ENCODE measurements around the gene TMIGD1.

DNA sequence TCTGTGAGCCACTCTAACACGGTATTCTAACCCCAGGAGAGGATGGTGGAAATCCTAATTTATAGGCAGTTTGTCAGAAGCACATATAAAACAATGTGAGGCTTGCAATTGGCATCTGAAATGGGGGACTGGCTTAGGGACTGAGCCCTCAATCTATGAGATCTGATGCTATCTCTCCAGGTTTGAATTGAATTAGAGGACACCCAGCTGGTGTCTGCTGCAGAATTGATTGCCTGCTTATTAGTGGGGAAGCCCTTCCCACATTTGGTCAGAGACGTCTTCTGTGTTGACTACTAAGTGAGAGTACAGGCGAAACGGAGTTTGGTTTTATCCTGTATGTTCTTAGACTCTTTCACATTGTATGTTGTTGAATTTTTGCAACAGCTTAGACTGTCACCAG lies 13.6 kb upstream of the TMIGD1 start:
- TF ChIP-seq ZFP30 (CRISPR knock-in tag; IDR thresholded peaks at IDR 0.05) = no peak
- TF ChIP-seq ISL1 (CRISPR knock-in tag; IDR thresholded peaks at IDR 0.05) = no peak
- TF ChIP-seq, protein P1, sequence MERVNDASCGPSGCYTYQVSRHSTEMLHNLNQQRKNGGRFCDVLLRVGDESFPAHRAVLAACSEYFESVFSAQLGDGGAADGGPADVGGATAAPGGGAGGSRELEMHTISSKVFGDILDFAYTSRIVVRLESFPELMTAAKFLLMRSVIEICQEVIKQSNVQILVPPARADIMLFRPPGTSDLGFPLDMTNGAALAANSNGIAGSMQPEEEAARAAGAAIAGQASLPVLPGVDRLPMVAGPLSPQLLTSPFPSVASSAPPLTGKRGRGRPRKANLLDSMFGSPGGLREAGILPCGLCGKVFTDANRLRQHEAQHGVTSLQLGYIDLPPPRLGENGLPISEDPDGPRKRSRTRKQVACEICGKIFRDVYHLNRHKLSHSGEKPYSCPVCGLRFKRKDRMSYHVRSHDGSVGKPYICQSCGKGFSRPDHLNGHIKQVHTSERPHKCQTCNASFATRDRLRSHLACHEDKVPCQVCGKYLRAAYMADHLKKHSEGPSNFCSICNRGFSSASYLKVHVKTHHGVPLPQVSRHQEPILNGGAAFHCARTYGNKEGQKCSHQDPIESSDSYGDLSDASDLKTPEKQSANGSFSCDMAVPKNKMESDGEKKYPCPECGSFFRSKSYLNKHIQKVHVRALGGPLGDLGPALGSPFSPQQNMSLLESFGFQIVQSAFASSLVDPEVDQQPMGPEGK (CRISPR knock-in tag; IDR thresholded peaks at IDR 0.05; ENCODE audit: borderline replicate concordance) = no peak
- TF ChIP-seq PPARA (CRISPR knock-in tag; IDR thresholded peaks at IDR 0.05; ENCODE audit: borderline replicate concordance) = no peak
- no peak for TF ChIP-seq TSHZ2 (CRISPR knock-in tag; IDR thresholded peaks at IDR 0.05)
- TF ChIP-seq RARB (CRISPR knock-in tag; IDR thresholded peaks at IDR 0.05) = no peak
- no peak for TF ChIP-seq ESRRG (CRISPR knock-in tag; IDR thresholded peaks at IDR 0.05)
- TF ChIP-seq, protein P2, sequence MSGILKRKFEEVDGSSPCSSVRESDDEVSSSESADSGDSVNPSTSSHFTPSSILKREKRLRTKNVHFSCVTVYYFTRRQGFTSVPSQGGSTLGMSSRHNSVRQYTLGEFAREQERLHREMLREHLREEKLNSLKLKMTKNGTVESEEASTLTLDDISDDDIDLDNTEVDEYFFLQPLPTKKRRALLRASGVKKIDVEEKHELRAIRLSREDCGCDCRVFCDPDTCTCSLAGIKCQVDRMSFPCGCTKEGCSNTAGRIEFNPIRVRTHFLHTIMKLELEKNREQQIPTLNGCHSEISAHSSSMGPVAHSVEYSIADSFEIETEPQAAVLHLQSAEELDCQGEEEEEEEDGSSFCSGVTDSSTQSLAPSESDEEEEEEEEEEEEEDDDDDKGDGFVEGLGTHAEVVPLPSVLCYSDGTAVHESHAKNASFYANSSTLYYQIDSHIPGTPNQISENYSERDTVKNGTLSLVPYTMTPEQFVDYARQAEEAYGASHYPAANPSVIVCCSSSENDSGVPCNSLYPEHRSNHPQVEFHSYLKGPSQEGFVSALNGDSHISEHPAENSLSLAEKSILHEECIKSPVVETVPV (CRISPR knock-in tag; IDR thresholded peaks at IDR 0.05) = no peak
- no peak for TF ChIP-seq CSDC2 (CRISPR knock-in tag; IDR thresholded peaks at IDR 0.05)
- no peak for TF ChIP-seq ZC3H10 (CRISPR knock-in tag; IDR thresholded peaks at IDR 0.05)
- TF ChIP-seq ZNF565 (CRISPR knock-in tag; conservative IDR thresholded peaks at IDR 0.05; ENCODE audit: low read depth) = no peak
- TF ChIP-seq ZNF70 (CRISPR knock-in tag; IDR thresholded peaks at IDR 0.05) = no peak
- no peak for TF ChIP-seq BACH2 (CRISPR knock-in tag; IDR thresholded peaks at IDR 0.05; ENCODE audit: borderline replicate concordance)
- TF ChIP-seq TCF4 (CRISPR knock-in tag; IDR thresholded peaks at IDR 0.05; ENCODE audit: borderline replicate concordance) = peak; percentile 22; the same call in 1 of the 2 replicates
